Measurements from ENCODE around the gene FGFBP1. TPM values are rescaled to one million over a fixed set of nuclear protein-coding genes. Genes with fewer than 3 reads are reported as not detected.

The FGFBP1 gene
- total and polyA plus RNA-seq, 9 of the 15 experiments (the other 6 are each of a cell fraction or from before 2014, with no cell fraction given), result not detected

GRCh38 chr4:15945516-15945915 lies 7.0 kb upstream of the FGFBP1 start (continued):
- no peak for TF ChIP-seq CLOCK (CRISPR knock-in tag; IDR thresholded peaks at IDR 0.05; ENCODE audit: borderline replicate concordance)

- DNase-seq (ENCODE audit: extremely low read depth in 1 of 4, low spot score in 3 of 4), result no peak
- Histone ChIP-seq H3K4me3 (no peak overlapping the region), H3K4me1 (replicated peaks in 1 of 2; ENCODE audit: control insufficient read depth in 2 of 2, insufficient read depth in 2 of 2, low read length in 2 of 2) (no peaks in the 10 kb centered on the region), H2AFZ (ENCODE audit: low read depth, low read length) (no peak overlapping the region), H3K36me3 (ENCODE audit: control insufficient read depth, insufficient read depth, low read length) (no peaks in the 10 kb centered on the region), H3K9me1 (ENCODE audit: control insufficient read depth, insufficient read depth, low read length) (no peaks in the 10 kb centered on the region), H3K79me2 (ENCODE audit: control insufficient read depth, insufficient read depth, low read length) (no peaks in the 10 kb centered on the region), H3K27ac (ENCODE audit: extremely low read depth, low read depth, low read length) (no peak overlapping the region), H3K27me3 (ENCODE audit: control insufficient read depth in 2 of 2, insufficient read depth in 2 of 2, low read length in 2 of 2) (peaks cover 0 to 17% of the 10 kb centered on the region in 2 experiments; a peak in 1 of 5 replicates), H3K4me2 (ENCODE audit: insufficient read depth, low read length) (no peak overlapping the region), H3K9ac (ENCODE audit: insufficient read depth in 1 of 2, low read depth in 2 of 2, low read length in 2 of 2) (no peak overlapping the region), H3K9me3 (replicated peaks; ENCODE audit: control insufficient read depth, insufficient read depth, low read depth, low read length) (no peaks in the 10 kb centered on the region), H4K20me1 (replicated peaks; ENCODE audit: control insufficient read depth, insufficient read depth, low read length) (no peaks in the 10 kb centered on the region)
- ChIA-PET CTCF (ENCODE audit: low intra/inter-chr PET ratio) (no interaction called here), POLR2A (no interaction called here)
- no peak for ATAC-seq
- intact Hi-C loops (cut with micrococcal nuclease) (no loop called here), in situ Hi-C loops (cut with MboI) (no loop called here)
- no peak for FAIRE-seq
- no TSS peak for BruUV-seq (replicated peaks)
- TF ChIP-seq KLF16 (IDR thresholded peaks at IDR 0.05) (no peak), HCFC1 (IDR thresholded peaks at IDR 0.05; ENCODE audit: low read depth, low read length) (no peak)
- 0% methylated on average over 2 of the region's 2 CpGs for WGBS (ENCODE audit: insufficient coverage, low coverage, missing lambda C conversion rate)
Observed at GRCh38 chr4:15944895-15945294, 6.4 kb upstream of the FGFBP1 start.
